ENCODE results near the gene C12orf43.

The C12orf43 gene

DNA sequence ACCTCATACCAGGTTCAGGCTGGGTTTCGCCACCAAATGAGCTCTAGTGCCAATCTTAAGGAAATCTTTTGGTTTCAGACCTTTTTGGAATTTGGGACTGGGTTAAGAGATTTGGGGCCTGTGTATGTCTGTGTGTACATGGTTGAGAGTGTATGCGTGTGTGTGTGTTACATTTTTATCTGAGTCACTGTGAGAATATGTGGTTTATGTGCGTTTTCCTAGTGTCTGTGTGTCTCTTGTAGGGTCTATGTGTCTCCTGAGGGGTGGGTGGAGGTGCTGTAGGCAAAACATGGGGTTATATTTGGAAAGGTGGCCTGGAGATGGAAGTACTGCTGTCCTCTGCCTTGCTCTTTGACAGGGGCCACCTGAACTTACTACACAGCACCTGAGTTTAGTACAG is 17.9 kb downstream of the C12orf43 start:
- DNase-seq: no peak

DNA sequence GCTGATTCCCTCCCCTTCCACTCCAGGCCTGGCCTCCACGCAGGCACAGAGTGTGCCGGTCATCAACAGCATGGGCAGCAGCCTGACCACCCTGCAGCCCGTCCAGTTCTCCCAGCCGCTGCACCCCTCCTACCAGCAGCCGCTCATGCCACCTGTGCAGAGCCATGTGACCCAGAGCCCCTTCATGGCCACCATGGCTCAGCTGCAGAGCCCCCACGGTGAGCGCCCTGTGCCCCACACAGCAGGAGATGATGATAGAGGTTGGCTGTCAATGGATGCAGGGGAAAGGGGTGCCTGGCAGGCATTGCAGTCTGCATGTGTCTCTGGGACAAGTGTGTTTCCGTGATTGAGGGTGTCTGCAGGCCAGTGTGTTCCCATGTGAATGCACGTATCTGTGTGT is 18.8 kb downstream of the C12orf43 start:
- DNase-seq: no peak

DNA sequence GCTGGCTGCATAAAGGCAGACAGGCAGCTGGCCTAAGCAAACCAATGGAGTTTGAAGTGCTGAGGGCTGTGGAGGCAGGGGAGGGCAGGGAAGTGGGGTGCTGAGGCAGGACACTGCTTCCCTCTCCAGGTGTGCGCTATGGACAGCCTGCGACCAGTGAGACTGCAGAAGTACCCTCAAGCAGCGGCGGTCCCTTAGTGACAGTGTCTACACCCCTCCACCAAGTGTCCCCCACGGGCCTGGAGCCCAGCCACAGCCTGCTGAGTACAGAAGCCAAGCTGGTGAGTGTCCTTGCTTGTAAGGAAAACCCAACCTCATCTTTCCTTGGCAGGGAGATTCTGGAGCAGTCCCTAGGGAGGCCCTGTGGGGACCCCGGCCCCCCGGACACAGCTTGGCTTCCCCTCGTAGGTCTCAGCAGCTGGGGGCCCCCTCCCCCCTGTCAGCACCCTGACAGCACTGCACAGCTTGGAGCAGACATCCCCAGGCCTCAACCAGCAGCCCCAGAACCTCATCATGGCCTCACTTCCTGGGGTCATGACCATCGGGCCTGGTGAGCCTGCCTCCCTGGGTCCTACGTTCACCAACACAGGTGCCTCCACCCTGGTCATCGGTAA is 20.0 kb downstream of the C12orf43 start:
- no peak for DNase-seq

DNA sequence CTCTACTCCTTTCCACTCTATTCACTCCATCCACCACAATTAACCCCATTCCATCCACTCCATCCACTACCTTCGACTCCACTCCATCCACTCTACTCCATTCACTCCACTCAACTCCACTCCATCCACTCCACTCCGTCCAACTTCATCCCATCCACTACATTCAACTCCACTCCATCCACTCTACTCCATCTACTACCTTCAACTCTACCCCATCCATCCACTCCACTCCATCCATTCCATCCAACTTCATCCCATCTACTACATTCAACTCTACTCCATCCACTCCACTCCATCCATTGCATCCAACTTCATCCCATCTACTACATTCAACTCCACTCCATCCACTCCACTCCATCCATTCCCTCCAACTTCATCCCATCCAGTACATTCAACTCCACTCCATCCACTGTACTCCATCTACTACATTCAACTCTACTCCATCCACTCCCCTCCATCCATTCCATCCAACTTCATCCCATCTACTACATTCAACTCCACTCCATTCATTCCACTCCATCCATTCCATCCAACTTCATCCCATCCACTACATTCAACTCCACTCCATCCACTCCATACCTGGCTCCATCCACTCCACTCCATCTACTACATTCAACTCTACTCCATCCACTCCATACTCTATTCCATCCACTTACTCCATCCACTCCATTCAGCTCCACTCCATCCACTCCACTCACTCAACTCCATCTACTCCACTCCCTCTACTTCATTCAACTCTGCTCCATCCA is 21.5 kb downstream of the C12orf43 start:
- DNase-seq: no peak

DNA sequence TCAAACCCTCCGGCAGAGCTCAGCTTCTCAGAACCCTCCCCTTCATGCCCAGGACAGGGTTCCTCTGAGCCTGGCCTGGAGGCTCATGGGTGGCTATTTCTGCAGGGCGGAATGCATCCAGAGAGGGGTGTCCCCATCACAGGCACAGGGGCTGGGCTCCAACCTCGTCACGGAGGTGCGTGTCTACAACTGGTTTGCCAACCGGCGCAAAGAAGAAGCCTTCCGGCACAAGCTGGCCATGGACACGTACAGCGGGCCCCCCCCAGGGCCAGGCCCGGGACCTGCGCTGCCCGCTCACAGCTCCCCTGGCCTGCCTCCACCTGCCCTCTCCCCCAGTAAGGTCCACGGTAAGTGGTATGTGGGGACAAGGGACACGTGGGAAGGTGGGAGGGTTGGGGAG is 22.2 kb downstream of the C12orf43 start:
- no peak for DNase-seq

DNA sequence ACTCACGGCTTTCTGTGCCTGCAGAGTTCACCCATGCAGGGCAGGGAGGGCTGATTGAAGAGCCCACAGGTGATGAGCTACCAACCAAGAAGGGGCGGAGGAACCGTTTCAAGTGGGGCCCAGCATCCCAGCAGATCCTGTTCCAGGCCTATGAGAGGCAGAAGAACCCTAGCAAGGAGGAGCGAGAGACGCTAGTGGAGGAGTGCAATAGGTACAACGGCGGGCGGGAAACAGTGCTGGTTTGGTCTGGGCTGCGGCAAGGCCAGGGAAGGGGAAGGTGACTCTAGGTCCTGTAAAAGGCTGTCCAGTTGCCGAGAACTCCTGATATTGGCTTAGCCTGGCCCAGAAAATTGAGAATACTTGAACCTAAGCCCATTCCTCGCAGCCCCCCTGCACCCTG is 22.8 kb downstream of the C12orf43 start:
- DNase-seq: no peak

DNA sequence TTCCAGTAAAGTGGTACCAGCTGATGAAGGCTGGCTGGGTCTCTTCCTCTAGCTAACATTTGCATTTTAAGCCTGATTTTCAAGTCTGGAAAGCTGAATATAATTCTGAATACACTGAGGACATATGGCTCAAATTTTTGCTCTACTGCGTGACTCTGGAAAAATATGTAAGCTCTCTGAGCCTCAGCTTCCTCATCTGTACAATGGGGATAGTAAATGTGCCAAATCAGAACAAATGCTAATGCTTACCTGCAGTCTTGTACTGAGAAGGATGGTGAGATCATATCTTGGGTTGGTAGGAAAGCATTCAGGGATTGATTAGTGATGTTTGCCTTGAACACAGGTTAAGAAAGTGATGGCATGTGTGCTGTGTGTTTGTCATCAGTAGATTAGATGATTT is 23.3 kb downstream of the C12orf43 start:
- no peak for DNase-seq

DNA sequence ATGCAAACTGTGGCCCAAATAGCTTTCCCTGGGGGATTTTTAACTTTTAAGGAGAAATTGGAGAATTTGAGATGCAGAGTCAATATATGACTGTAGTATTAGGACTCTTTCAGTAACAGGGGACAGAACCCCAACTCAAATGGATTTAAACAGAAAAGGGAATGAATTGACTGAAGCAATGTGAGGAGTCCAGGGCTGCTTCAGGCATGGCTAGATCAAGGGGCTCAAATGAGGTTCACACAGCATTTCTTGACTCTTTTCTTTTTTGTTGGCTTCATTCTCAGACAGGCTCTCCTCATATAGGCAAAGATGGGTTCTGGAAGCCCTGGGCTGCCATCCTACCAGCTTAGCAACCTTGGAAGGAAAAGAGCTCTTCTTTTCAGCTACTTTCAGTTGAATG is 24.3 kb downstream of the C12orf43 start:
- no peak for DNase-seq

DNA sequence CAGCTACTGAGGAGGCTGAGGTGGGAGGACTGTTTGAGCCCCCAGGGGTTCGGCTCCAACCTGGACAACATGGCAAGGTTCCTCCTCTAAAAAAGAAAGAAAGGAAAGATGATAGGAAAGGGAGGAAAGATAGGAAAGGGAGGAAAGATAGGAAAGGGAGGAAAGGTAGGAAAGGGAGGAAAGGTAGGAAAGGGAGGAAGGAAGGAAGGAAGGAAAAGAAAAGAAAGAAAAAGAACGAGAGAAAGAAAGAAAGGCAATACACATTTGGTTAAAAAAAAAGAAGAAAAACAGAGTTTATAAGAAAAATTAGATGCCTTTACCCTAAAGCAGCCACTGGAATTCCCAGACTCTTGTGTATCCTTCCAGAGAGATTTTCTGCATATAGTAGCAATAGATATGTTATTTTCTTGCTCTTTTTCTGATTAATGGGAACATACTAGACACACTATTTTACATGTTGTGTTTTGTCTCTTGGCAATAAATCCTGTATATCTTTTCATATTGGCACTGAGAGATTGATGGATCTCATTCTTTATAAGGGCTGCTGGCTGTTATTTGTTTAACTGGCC is 25.7 kb downstream of the C12orf43 start:
- no peak for DNase-seq

DNA sequence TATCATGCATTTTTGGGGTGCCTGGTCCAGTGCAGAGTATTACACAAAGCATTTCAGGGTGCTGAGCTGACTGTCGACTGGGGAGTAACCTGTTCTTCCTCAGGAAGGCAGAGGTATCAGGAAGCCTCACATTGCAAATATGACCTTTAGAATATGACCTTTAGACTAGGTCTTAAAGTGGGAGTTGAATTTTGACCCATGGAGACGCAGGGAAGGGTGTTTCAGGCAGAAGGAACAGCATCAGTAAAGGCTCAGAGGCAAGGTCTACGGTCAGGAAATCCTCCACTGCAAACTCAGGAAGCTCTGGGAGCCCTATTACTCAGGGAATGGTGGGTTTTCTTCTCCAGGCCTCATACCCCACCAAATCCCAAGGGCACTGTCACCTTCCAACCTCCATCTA is 26.6 kb downstream of the C12orf43 start:
- no peak for DNase-seq

DNA sequence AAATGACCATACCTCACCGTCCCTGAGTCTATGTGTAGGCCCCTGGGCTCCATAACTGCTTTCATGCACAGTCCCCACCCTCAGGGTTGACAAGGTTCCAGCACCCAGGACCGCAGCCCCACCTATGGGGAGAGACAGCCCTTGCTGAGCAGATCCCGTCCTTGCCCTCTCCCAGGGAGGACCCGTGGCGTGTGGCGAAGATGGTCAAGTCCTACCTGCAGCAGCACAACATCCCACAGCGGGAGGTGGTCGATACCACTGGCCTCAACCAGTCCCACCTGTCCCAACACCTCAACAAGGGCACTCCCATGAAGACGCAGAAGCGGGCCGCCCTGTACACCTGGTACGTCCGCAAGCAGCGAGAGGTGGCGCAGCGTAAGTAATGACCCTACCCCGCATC is 27.6 kb downstream of the C12orf43 start:
- no peak for DNase-seq

DNA sequence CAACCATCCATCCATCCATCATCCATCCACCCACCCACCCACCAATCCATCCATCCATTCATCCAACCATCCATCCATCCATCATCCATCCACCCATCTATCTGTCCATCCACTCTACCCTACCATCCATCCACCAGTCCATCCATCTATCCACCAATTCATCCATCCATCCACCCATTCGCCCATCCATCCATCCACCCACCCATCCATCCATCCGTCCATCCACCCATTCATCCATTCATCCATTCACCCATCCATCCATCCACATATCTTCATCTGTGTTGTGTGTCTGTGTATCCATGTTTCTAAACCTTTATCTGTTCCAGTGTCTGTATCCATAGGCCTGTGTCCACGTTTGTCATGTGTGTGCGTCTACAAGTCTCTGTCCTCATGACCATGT is 28.1 kb downstream of the C12orf43 start:
- no peak for DNase-seq

DNA sequence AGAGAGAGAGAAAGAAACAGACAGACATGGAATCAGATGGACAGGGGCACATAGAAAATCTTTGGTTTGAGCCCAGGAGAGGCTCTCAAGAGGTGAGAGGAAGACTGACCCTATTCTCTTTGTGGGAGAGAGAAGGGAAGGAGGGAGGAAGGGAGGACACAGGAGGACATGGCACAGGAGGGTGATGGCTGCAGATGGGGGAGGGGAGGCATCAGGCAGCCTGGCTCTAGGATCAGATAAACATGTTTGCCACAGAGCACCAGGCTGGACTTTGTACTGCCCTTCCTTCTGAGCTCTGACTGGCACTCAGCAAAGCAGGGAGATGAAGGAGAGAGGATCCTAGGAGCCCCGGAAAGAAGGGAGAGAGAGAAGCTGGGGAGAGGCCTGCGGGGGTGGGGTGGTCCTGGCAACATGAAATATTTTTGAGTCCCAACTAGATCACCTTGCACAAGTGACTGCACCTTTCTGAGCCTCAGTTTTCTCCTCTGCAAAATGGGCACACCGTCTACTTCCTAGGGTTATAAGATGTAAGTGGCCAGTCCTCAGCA is 31.9 kb downstream of the C12orf43 start:
- no peak for DNase-seq

DNA sequence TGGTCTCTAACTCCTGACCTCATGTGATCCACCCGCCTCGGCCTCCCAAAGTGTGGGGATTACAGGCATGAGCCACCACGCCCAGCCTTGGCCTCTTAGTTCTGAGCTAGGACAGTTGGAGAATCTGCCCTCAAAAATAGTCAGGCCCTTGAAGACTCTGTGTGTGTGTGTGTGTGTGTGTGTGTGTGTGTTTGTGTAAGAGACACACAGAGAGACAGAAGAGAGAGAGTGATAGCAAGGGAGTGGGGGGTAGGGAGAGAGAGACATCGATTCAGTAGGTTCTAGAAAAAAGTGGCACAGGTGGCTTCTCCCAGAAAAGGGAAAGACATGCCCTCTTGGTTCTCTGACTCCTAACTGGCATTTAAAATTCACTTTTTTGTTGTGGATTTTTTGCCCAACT is 32.5 kb downstream of the C12orf43 start:
- no peak for DNase-seq

DNA sequence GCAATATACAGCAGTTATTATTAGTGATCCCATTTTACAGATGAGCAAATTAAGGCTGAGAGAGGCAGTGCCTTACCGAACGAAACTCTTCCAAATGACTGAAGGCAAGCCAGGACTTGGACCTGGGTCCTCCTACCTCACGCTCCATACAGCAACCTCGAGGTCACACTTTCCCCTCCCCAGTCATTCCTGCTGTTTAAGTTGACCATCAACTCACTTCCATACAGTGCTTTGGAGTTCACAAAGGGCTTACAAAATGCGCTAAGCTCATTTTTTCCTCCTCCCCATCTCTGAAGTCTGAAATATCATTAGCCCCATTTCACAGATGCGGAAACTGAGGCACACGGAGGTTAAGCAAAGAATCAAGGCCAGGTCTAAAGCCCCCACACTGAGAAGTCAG is 33.6 kb downstream of the C12orf43 start:
- no peak for DNase-seq

DNA sequence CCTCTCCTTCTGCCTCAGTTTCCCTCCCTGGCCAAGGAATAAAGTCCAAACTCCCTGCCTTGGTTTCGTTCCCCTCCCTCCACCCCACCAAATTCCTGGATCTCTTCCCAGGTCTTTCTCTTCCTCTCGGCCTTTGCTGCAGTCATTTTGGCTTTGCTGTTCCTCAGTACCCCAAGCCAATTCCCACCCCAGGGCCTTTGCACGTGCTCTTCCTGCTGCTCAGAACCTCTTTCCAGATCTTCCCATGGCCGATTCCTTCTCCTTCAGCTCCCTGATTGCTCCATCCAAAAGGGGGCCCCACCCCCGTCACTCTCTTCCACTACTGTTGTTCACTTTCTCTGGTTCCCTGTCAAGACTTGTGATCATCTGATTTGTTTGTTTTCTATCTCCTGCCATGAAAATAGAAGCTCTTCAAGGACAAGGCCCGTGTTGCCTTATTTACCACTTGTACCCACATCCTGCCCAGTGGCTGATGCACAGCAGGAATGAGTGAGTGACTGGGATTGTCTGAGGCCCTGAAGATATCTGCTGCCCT is 34.8 kb downstream of the C12orf43 start:
- no peak for DNase-seq

DNA sequence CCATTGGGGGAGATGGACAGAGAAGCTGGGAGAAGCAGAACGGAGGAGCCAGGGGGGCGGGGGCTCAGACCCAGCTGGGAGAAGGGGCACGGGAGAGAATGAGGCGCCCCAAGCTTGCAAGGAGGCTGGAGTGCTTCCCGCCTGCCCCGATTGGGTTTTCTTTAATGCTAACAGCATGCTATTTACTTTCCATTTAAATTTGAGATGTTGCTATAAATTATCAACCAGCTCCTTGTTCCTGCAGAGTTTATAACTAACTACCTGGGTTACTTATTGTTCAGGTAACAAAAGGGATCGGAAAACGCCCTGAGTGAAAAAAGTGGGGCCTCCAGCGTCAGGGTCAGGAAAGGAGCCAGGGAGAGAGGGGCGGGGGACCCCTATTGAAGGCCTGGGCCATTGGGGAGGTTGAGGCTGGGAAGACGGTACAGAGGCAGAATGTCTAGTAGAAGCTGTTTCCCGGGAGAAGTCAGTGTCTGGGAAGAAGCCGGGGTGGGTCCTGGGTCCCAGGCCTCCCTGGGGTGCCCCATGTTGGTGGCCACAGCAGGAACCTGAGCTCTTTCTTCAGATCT is 35.4 kb downstream of the C12orf43 start:
- DNase-seq: no peak

DNA sequence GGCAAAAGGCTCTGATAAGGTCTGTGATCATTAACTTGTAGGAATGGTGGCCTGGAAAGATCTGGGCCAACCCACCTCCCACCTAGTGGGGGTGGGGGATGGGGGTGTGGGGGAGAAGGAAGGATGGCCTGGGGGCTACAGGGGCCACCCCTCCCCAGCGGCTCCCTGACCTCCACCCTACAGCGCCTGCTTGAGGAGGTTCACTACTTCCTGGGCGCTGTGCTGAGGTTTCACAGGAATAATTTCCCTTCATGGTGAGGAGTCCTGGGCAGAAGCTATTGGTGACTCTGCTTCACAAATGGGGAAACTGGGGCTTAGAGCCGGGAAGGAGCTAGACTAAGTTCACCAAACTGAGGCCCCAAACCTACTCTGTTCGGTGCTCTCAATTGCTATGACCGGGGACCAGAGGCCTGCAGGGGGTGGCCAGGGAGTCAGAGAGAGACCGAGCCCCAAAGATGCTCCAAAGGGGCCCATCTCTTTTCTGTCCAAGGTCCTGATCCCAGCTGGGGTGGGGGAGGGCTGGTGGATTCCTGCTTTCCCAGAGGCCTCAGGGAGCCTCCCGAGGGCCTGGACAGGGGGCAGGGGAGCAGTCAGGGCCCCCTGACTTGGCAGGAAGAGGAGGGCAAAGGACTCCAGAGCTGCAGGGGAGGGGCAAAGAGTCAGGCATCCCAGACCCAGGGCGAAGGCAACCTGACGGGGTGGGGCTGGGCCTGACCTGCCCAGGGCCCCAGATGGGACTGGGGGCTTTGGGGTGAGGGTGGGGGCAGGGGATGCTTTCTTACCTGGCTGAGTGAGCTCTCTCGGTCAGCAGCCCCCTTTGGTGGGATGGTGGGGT is 36.2 kb downstream of the C12orf43 start:
- DNase-seq: no peak

DNA sequence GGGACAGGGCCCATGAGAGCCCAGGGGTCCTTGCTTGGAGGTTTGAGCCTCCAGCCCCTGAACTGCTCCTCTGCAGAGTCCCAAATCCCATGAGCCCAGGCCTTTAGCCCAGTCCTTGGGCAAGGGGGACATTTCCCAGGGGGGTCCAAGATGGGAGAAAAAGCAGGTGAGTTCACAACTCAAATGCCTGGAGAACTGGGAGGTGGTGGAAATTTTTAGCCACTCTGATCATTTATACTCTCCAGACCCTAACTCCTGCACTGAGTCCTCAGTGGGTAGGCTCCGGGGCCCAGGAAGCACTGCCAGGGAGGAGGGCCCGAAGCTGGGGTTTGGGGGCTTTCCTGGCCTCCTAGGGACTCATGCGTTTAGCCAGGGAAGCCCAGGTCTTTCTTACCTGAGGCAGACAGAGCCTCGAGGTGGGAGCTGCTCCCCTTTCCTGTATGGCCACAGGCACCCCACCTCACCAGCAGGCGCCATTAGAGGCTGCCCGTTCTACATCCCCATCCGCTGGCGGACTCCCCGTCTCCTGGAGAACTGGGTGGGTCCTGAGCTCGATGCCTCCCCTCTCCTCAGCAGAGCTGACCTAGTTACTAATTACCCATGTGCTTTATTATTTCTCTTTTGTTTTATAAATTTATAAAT is 36.9 kb downstream of the C12orf43 start:
- no peak for DNase-seq

DNA sequence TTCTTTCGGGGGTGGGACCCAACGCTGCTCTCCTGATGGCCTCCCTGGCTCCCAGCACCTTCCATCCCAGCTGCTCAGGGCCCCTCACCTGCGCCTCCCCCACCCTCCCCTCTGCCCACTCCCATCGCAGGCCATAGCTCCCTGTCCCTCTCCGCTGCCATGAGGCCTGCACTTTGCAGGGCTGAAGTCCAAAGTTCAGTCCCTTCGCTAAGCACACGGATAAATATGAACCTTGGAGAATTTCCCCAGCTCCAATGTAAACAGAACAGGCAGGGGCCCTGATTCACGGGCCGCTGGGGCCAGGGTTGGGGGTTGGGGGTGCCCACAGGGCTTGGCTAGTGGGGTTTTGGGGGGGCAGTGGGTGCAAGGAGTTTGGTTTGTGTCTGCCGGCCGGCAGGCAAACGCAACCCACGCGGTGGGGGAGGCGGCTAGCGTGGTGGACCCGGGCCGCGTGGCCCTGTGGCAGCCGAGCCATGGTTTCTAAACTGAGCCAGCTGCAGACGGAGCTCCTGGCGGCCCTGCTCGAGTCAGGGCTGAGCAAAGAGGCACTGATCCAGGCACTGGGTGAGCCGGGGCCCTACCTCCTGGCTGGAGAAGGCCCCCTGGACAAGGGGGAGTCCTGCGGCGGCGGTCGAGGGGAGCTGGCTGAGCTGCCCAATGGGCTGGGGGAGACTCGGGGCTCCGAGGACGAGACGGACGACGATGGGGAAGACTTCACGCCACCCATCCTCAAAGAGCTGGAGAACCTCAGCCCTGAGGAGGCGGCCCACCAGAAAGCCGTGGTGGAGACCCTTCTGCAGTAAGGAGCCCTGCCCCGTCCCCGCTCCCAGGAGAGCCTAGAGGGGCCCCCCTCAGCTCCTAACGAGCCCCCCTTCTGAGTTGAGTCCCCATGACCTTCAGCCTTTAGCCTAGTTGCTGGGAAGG is 37.7 kb downstream of the C12orf43 start, which contains the start of gene HNF1A:
Gene HNF1A (plus strand): TSS at position 248 of the 924 bp plus-strand sequence. CDS start 226 bp downstream, at position 474.
- no peak for DNase-seq
